Mesenchymal stem cell (in vitro differentiated cells and primary cell): ENCODE measurements around the gene DDX42.
A peak's percentile ranks its signal among the peaks of the same experiment; 100 is the strongest.

Source experiments
- DNase-seq: peaks from one replicate; pipeline ENCODE4 v3.0.0-alpha.2; 2013
- H2AFZ ChIP-seq: one replicate; pipeline ENCODE4 v1.6.1; 2013; ENCODE audit warnings: low read depth, mild to moderate bottlenecking, control low read depth, inconsistent platforms, low read length, moderate library complexity
- H2AK5ac ChIP-seq: 2 replicates; pipeline ENCODE4 v1.6.1; 2013; ENCODE audit warnings: low read length, moderate library complexity, mild to moderate bottlenecking, inconsistent platforms; ENCODE audit not compliant: severe bottlenecking
- H2BK120ac ChIP-seq: one replicate; pipeline ENCODE4 v1.6.1; 2013; ENCODE audit warnings: low read depth, mild to moderate bottlenecking, inconsistent platforms, low read length, moderate library complexity
- H2BK12ac ChIP-seq, 2 experiments: one replicate each; pipeline ENCODE4 v1.6.1; 2013; ENCODE audit warnings: inconsistent platforms in 2 of 2, low read length in 2 of 2, mild to moderate bottlenecking in 2 of 2, moderate library complexity in 2 of 2, control low read depth in 1 of 2
- H2BK15ac ChIP-seq: one replicate; pipeline ENCODE4 v1.6.1; 2013; ENCODE audit warnings: mild to moderate bottlenecking, low read depth, inconsistent platforms; ENCODE audit not compliant: poor library complexity, severe bottlenecking
- H2BK5ac ChIP-seq: 2 replicates; pipeline ENCODE4 v1.6.1; 2013; ENCODE audit warnings: low read depth, mild to moderate bottlenecking, low read length, control low read depth, inconsistent platforms; ENCODE audit not compliant: poor library complexity, severe bottlenecking
- H3K14ac ChIP-seq, 2 experiments: one replicate each; pipeline ENCODE4 v1.6.1; 2013; ENCODE audit warnings: inconsistent platforms in 2 of 2, low read length in 2 of 2, control low read depth in 1 of 2, mild to moderate bottlenecking in 1 of 2, moderate library complexity in 1 of 2
- H3K18ac ChIP-seq, 2 experiments: one replicate each; pipeline ENCODE4 v1.6.1; 2013; ENCODE audit warnings: inconsistent platforms in 2 of 2, low read length in 2 of 2, control low read depth in 1 of 2, low read depth in 1 of 2, mild to moderate bottlenecking in 1 of 2
- H3K23ac ChIP-seq, 2 experiments: one replicate each; pipeline ENCODE4 v1.6.1; 2013; ENCODE audit warnings: inconsistent platforms in 2 of 2, low read length in 2 of 2, mild to moderate bottlenecking in 2 of 2, moderate library complexity in 2 of 2, control low read depth in 1 of 2
- H3K27ac ChIP-seq: 2 replicates; pipeline ENCODE4 v1.5.1; 2013; ENCODE audit warnings: mild to moderate bottlenecking, moderate library complexity, low read length, control low read depth, inconsistent platforms; ENCODE audit not compliant: poor library complexity, severe bottlenecking
- H3K27me3 ChIP-seq, 2 experiments: 2 replicates each; pipeline versions ENCODE4 v1.6.1 to v1.7.0; 2013; ENCODE audit warnings: low read length in 2 of 2, mild to moderate bottlenecking in 2 of 2, moderate library complexity in 2 of 2, control low read depth in 1 of 2, inconsistent platforms in 1 of 2; ENCODE audit not compliant: control insufficient read depth in 1 of 2, insufficient read depth in 1 of 2
- H3K36me3 ChIP-seq, 2 experiments: 2 replicates each; pipeline versions ENCODE4 v1.6.1 to v1.7.0; 2013; ENCODE audit warnings: low read length in 2 of 2, control low read depth in 1 of 2, inconsistent platforms in 1 of 2, low read depth in 1 of 2, mild to moderate bottlenecking in 1 of 2; ENCODE audit not compliant: insufficient read depth in 2 of 2, control insufficient read depth in 1 of 2
- H3K4ac ChIP-seq, 2 experiments: one replicate each; pipeline ENCODE4 v1.6.1; 2013; ENCODE audit warnings: inconsistent platforms in 2 of 2, low read length in 2 of 2, mild to moderate bottlenecking in 2 of 2, moderate library complexity in 2 of 2, control low read depth in 1 of 2, low read depth in 1 of 2
- H3K4me1 ChIP-seq: 2 replicates; pipeline ENCODE4 v1.6.1; 2013; ENCODE audit warnings: low read depth, low read length, control low read depth; ENCODE audit not compliant: control insufficient read depth, insufficient read depth
- H3K4me2 ChIP-seq: 2 replicates; pipeline ENCODE4 v1.6.1; 2013; ENCODE audit warnings: low read length, mild to moderate bottlenecking, inconsistent platforms; ENCODE audit not compliant: poor library complexity, severe bottlenecking
- H3K4me3 ChIP-seq, 2 experiments: 2 replicates each; pipeline versions ENCODE4 v1.5.1 to v1.7.0; 2013; ENCODE audit warnings: low read length in 2 of 2, mild to moderate bottlenecking in 2 of 2, control low read depth in 1 of 2, low read depth in 1 of 2; ENCODE audit not compliant: insufficient read depth in 1 of 2
- H3K79me1 ChIP-seq: replicated peaks from 2 replicates; pipeline ENCODE4 v1.6.1; 2013; ENCODE audit warnings: mild to moderate bottlenecking, control low read depth, low read length, inconsistent platforms; ENCODE audit not compliant: poor library complexity, severe bottlenecking
- H3K9ac ChIP-seq: 2 replicates; pipeline ENCODE4 v1.7.0; 2013; ENCODE audit warnings: mild to moderate bottlenecking, low read length, moderate library complexity
- H3K9me3 ChIP-seq: 2 replicates; pipeline ENCODE4 v1.7.0; 2013; ENCODE audit warnings: mild to moderate bottlenecking, low read length; ENCODE audit not compliant: control insufficient read depth
- H4K8ac ChIP-seq: one replicate; pipeline ENCODE4 v1.6.1; 2013; ENCODE audit warnings: inconsistent platforms, mild to moderate bottlenecking, low read length, moderate library complexity
- H4K91ac ChIP-seq: one replicate; pipeline ENCODE4 v1.6.1; 2013; ENCODE audit warnings: mild to moderate bottlenecking, low read length, inconsistent platforms
- WGBS: methylation state at CpG from one replicate; pipeline ENCODE4 v1.1.7; 2013; ENCODE audit warnings: mixed read lengths; 5-methylcytosine and 5-hydroxymethylcytosine counted together

Gene DDX42

GRCh38 chr17:63772801-63773271 lies 1.1 kb upstream of the DDX42 start:
- H2AK5ac ChIP-seq = no peak overlapping the region
- H2AFZ ChIP-seq = peak overlapping the region; percentile 94
- H3K27me3 ChIP-seq = no peaks in the 10 kb centered on the region
- WGBS = 7% methylated on average over 7 of the region's 7 CpGs
- peak overlapping the region; percentile 82 to 91 for H3K4ac ChIP-seq
- H3K79me1 ChIP-seq = no peaks in the 10 kb centered on the region
- peaks cover 3% of the 10 kb centered on the region for H3K4me1 ChIP-seq
- DNase-seq = peak; percentile 57
- H3K9ac ChIP-seq = peak overlapping the region; percentile 97
- peak overlapping the region; percentile 94 to 96 for H3K18ac ChIP-seq
- H3K14ac ChIP-seq = no peak overlapping the region
- peaks cover 7 to 20% of the 10 kb centered on the region in 2 experiments for H3K36me3 ChIP-seq
- no peak overlapping the region for H2BK12ac ChIP-seq
- H3K23ac ChIP-seq = no peak overlapping the region
- peak overlapping the region; percentile 88 for H4K8ac ChIP-seq
- peak overlapping the region; percentile 94 to 98 for H3K4me3 ChIP-seq
- no peak overlapping the region for H2BK5ac ChIP-seq
- no peak overlapping the region for H2BK15ac ChIP-seq
- H2BK120ac ChIP-seq = no peak overlapping the region
- peak overlapping the region; percentile 67 for H3K4me2 ChIP-seq
- H4K91ac ChIP-seq = no peak overlapping the region
- no peaks in the 10 kb centered on the region for H3K9me3 ChIP-seq
- peak overlapping the region; percentile 74 for H3K27ac ChIP-seq

GRCh38 chr17:63773272-63774140 lies 464 bp upstream of the DDX42 start, which contains the start of gene CCDC47:
Gene CCDC47, minus strand, starts transcription at chr17:63773597. Its CDS starts 7,422 bp downstream, at chr17:63766175.
- Histone ChIP-seq H2BK5ac (peak within 1 kb of the TSS; percentile 98), H3K4me1 (peaks cover 3% of the 10 kb centered on the region), H2AFZ (peak within 1 kb of the TSS; percentile 94), H3K9me3 (no peaks in the 10 kb centered on the region), H3K36me3 (peaks cover 7 to 25% of the 10 kb centered on the region in 2 experiments), H2AK5ac (peak within 1 kb of the TSS; percentile 99), H3K4ac (peak within 1 kb of the TSS; percentile 82 to 92), H4K91ac (peak within 1 kb of the TSS; percentile 85), H2BK12ac (peak within 1 kb of the TSS; percentile 18 to 60), H3K14ac (peak within 1 kb of the TSS in 1 of 2 experiments; percentile 99), H2BK15ac (peak within 1 kb of the TSS; percentile 30), H3K4me2 (peak within 1 kb of the TSS; percentile 92), H3K23ac (peak within 1 kb of the TSS in 1 of 2 experiments; percentile 100), H3K18ac (peak within 1 kb of the TSS; percentile 94 to 96), H3K4me3 (peak within 1 kb of the TSS; percentile 97 to 98), H4K8ac (peak within 1 kb of the TSS; percentile 91), H3K9ac (peak within 1 kb of the TSS; percentile 97), H2BK120ac (peak within 1 kb of the TSS; percentile 82), H3K27me3 (no peaks in the 10 kb centered on the region), H3K79me1 (no peaks in the 10 kb centered on the region), H3K27ac (peak within 1 kb of the TSS; percentile 100)
- WGBS = 1% methylated on average over 61 of the region's 74 CpGs
- DNase-seq = peak; percentile 100

- Histone ChIP-seq H2AK5ac (no peak overlapping the region), H3K18ac (peak overlapping the region in 1 of 2 experiments; percentile 77), H3K36me3 (peaks cover 13 to 32% of the 10 kb centered on the region in 2 experiments), H3K9ac (peak overlapping the region; percentile 97), H3K27ac (peak overlapping the region; percentile 25), H3K4me3 (peak overlapping the region in 1 of 2 experiments; percentile 98), H2BK120ac (no peak overlapping the region), H2AFZ (no peak overlapping the region), H2BK5ac (no peak overlapping the region), H3K4me1 (peaks cover 7% of the 10 kb centered on the region), H3K14ac (no peak overlapping the region), H3K4ac (no peak overlapping the region), H2BK15ac (no peak overlapping the region), H3K4me2 (peak overlapping the region; percentile 92), H4K91ac (no peak overlapping the region), H3K9me3 (no peaks in the 10 kb centered on the region), H2BK12ac (no peak overlapping the region), H3K27me3 (no peaks in the 10 kb centered on the region), H3K23ac (no peak overlapping the region), H4K8ac (no peak overlapping the region), H3K79me1 (no peaks in the 10 kb centered on the region)
- WGBS = 11% methylated on average over 3 of the region's 4 CpGs
- DNase-seq = peak; percentile 41
Observed at GRCh38 chr17:63774969-63775265, 947 bp downstream of the DDX42 start.

GRCh38 chr17:63775420-63775819 lies 1.4 kb downstream of the DDX42 start:
- H3K4me1 ChIP-seq = peaks cover 7% of the 10 kb centered on the region
- no peak overlapping the region for H3K14ac ChIP-seq
- no peak overlapping the region for H2AFZ ChIP-seq
- H3K9me3 ChIP-seq = no peaks in the 10 kb centered on the region
- H2AK5ac ChIP-seq = no peak overlapping the region
- H3K23ac ChIP-seq = no peak overlapping the region
- H3K79me1 ChIP-seq = no peaks in the 10 kb centered on the region
- no peak overlapping the region for H3K18ac ChIP-seq
- H2BK15ac ChIP-seq = no peak overlapping the region
- H4K91ac ChIP-seq = no peak overlapping the region
- no peak overlapping the region for H2BK5ac ChIP-seq
- DNase-seq = peak; percentile 25
- no peak overlapping the region for H3K4ac ChIP-seq
- 14% methylated on average over 7 of the region's 8 CpGs for WGBS
- H3K9ac ChIP-seq = peak overlapping the region; percentile 97
- H2BK120ac ChIP-seq = no peak overlapping the region
- peak overlapping the region; percentile 92 for H3K4me2 ChIP-seq
- peaks cover 13 to 35% of the 10 kb centered on the region in 2 experiments for H3K36me3 ChIP-seq
- H4K8ac ChIP-seq = no peak overlapping the region
- H3K27me3 ChIP-seq = no peaks in the 10 kb centered on the region
- no peak overlapping the region for H2BK12ac ChIP-seq
- peak overlapping the region; percentile 3 for H3K27ac ChIP-seq
- peak overlapping the region in 1 of 2 experiments; percentile 98 for H3K4me3 ChIP-seq
